CD14-positive monocyte (primary cell): ENCODE results near the gene CLBA1. TPM values are rescaled to one million over a fixed set of nuclear protein-coding genes. Genes with fewer than 3 reads are reported as not detected.

Experiments
- DNase-seq, 3 donors: peaks; one replicate each; pipeline ENCODE4 v3.0.0-alpha.2; 2011 to 2022
- H2AFZ ChIP-seq: 2 replicates; pipeline ENCODE4 v1.6.0; 2012; ENCODE audit warnings: mild to moderate bottlenecking, low read depth, low read length, inconsistent platforms; ENCODE audit not compliant: insufficient read depth, poor library complexity, severe bottlenecking
- H3K27ac ChIP-seq, 2 donors: 1 replicate in 1 of 2; 2 replicates in 1 of 2; pipeline ENCODE4 v1.5.1; 2012 to 2013; ENCODE audit warnings: low read length in 2 of 2, control low read depth in 1 of 2, inconsistent platforms in 1 of 2, low read depth in 1 of 2, mild to moderate bottlenecking in 1 of 2
- H3K27me3 ChIP-seq, 2 donors: one replicate each; pipeline versions ENCODE4 v1.6.0 to v1.6.1; 2011 to 2013; ENCODE audit warnings: low read length in 2 of 2; ENCODE audit not compliant: control insufficient read depth in 2 of 2, insufficient read depth in 2 of 2
- H3K36me3 ChIP-seq, 2 donors: replicated peaks in 1 of 2; 1 replicate in 1 of 2; 2 replicates in 1 of 2; pipeline versions ENCODE4 v1.5.1 to v1.6.1; 2012 to 2013; ENCODE audit warnings: low read length in 2 of 2, control low read depth in 1 of 2, inconsistent platforms in 1 of 2, mild to moderate bottlenecking in 1 of 2; ENCODE audit not compliant: insufficient read depth in 2 of 2, control insufficient read depth in 1 of 2
- H3K4me1 ChIP-seq, 2 donors: 1 replicate in 1 of 2; 2 replicates in 1 of 2; pipeline versions ENCODE4 v1.5.1 to v1.6.1; 2012 to 2013; ENCODE audit warnings: low read length in 2 of 2, control low read depth in 1 of 2, inconsistent platforms in 1 of 2, mild to moderate bottlenecking in 1 of 2, moderate library complexity in 1 of 2; ENCODE audit not compliant: insufficient read depth in 2 of 2, control insufficient read depth in 1 of 2
- H3K4me2 ChIP-seq: replicated peaks from 2 replicates; pipeline ENCODE3; 2012; ENCODE audit warnings: low read length, moderate library complexity, mild to moderate bottlenecking; ENCODE audit not compliant: poor library complexity, severe bottlenecking; ENCODE audit errors: extremely low read depth
- H3K4me3 ChIP-seq, 3 experiments: fragments of 200-600 bp in 1 of 3; sonication (generic) in 1 of 3; replicated peaks in 1 of 3; 1 replicate in 2 of 3; 2 replicates in 1 of 3; pipeline ENCODE4 v1.5.1; 2011 to 2013; ENCODE audit warnings: low read length in 3 of 3, mild to moderate bottlenecking in 3 of 3, control low read depth in 2 of 3, low read depth in 2 of 3, inconsistent platforms in 1 of 3, moderate library complexity in 1 of 3
- H3K79me2 ChIP-seq: 2 replicates; pipeline ENCODE4 v1.6.0; 2012; ENCODE audit warnings: mild to moderate bottlenecking, control low read depth, inconsistent platforms, low read length, moderate library complexity; ENCODE audit not compliant: insufficient read depth
- H3K9ac ChIP-seq: 2 replicates; pipeline ENCODE4 v1.6.0; 2017; ENCODE audit warnings: low read length, mild to moderate bottlenecking; ENCODE audit not compliant: insufficient read depth, poor library complexity, severe bottlenecking
- H3K9me3 ChIP-seq, 2 donors: replicated peaks in 1 of 2; 1 replicate in 1 of 2; 2 replicates in 1 of 2; pipeline versions ENCODE4 v1.5.1 to v1.6.1; 2012 to 2013; ENCODE audit warnings: low read length in 2 of 2, control low read depth in 1 of 2; ENCODE audit not compliant: control insufficient read depth in 1 of 2, insufficient read depth in 1 of 2
- H4K20me1 ChIP-seq: 2 replicates; pipeline ENCODE4 v1.6.0; 2012; ENCODE audit warnings: mild to moderate bottlenecking, low read length, control low read depth, moderate library complexity; ENCODE audit not compliant: insufficient read depth
- H3K27ac Mint-ChIP-seq, 7 donors: one replicate each; pipeline ENCODE4 v1.8.0; 2020; ENCODE audit warnings: mild to moderate bottlenecking in 7 of 7, mixed read lengths in 7 of 7, moderate library complexity in 6 of 7, inconsistent platforms in 2 of 7
- H3K27me3 Mint-ChIP-seq, 3 donors: one replicate each; pipeline ENCODE4 v1.8.0; 2021 to 2022; ENCODE audit warnings: low read depth in 3 of 3, mild to moderate bottlenecking in 3 of 3, mixed read lengths in 3 of 3, moderate library complexity in 3 of 3, inconsistent platforms in 1 of 3
- H3K36me3 Mint-ChIP-seq, 2 donors: one replicate each; pipeline ENCODE4 v1.8.0; 2020; ENCODE audit warnings: mixed read lengths in 2 of 2, inconsistent platforms in 1 of 2, mild to moderate bottlenecking in 1 of 2
- H3K4me1 Mint-ChIP-seq: one replicate; pipeline ENCODE4 v1.8.0; 2020; ENCODE audit warnings: mild to moderate bottlenecking, mixed read lengths
- H3K4me3 Mint-ChIP-seq, 2 donors: one replicate each; pipeline ENCODE4 v1.8.0; 2020; ENCODE audit warnings: mild to moderate bottlenecking in 2 of 2, mixed read lengths in 2 of 2, moderate library complexity in 1 of 2
- H3K9me3 Mint-ChIP-seq, 7 donors: one replicate each; pipeline ENCODE4 v1.8.0; 2020 to 2022; ENCODE audit warnings: mixed read lengths in 7 of 7, mild to moderate bottlenecking in 6 of 7, moderate library complexity in 6 of 7, inconsistent platforms in 2 of 7
- CTCF ChIP-seq: fragments of 200-600 bp; IDR thresholded peaks from one replicate; pipeline ENCODE4 v1.8.0; 2022; ENCODE audit warnings: antibody characterized with exemption, mild to moderate bottlenecking
- WGBS: methylation state at CpG from one replicate; pipeline ENCODE4 v1.1.5; 2013; ENCODE audit warnings: missing lambda C conversion rate; ENCODE audit not compliant: insufficient coverage; 5-methylcytosine and 5-hydroxymethylcytosine counted together
- intact Hi-C, 2 donors: fragments of 100-400 bp; cut with micrococcal nuclease; formaldehyde crosslinking; loops; one replicate each; pipeline versions ENCODE4 v1.15.0 to v1.15.1; 2023
- polyA plus RNA-seq, 3 donors: library from polyadenylated mRNA; depleted of rRNA in 1 of 3; unstranded in 2 of 3; stranded (reverse) in 1 of 3; fragments of 300-500 nt in 2 of 3; fragments of >200 nt in 1 of 3; fragmentation: Illumina TruSeq in 2 of 3; gene quantifications; 1 replicate in 2 of 3; 2 replicates in 1 of 3; pipeline ENCODE4 v1.2.3, GENCODE V29; 2012 to 2021

CLBA1 gene
- polyA plus RNA-seq, 3 donors, result 0.62 to 0.76 (median 0.63) TPM

- intact Hi-C loops, result no loop called here
- Histone ChIP-seq H3K9ac (no peak overlapping the region), H4K20me1 (no peaks in the 10 kb centered on the region), H3K27ac (no peak overlapping the region), H3K9me3 (no peaks in the 10 kb centered on the region), H2AFZ (no peak overlapping the region), H3K4me2 (no peak overlapping the region), H3K36me3 (no peaks in the 10 kb centered on the region), H3K27me3 (no peaks in the 10 kb centered on the region), H3K79me2 (no peaks in the 10 kb centered on the region), H3K4me1 (no peaks in the 10 kb centered on the region), H3K4me3 (no peak overlapping the region)
- peaks cover 0 to 2% (median 0%) of the 10 kb centered on the region in 7 donors for H3K9me3 Mint-ChIP-seq
- H3K36me3 Mint-ChIP-seq, result no peaks in the 10 kb centered on the region
- DNase-seq, result no peak
- no peak overlapping the region for H3K4me3 Mint-ChIP-seq
- peaks cover 10 to 12% (median 11%) of the 10 kb centered on the region in 3 donors for H3K27me3 Mint-ChIP-seq
- peaks cover 5% of the 10 kb centered on the region for H3K4me1 Mint-ChIP-seq
- no peak for TF ChIP-seq CTCF
- 96% methylated on average over 11 of the region's 14 CpGs for WGBS
- H3K27ac Mint-ChIP-seq, result no peak overlapping the region
These were observed 29.2 kb upstream of the CLBA1 start for GRCh38 chr14:104956290-104956890.

GRCh38 chr14:104957146-104958113 is 28.2 kb upstream of the CLBA1 start:
- Mint-ChIP-seq H3K27me3 (peaks cover 10 to 12% (median 11%) of the 10 kb centered on the region in 3 donors), H3K4me1 (peaks cover 5% of the 10 kb centered on the region), H3K36me3 (no peaks in the 10 kb centered on the region), H3K4me3 (no peak overlapping the region), H3K9me3 (peaks cover 0 to 2% (median 0%) of the 10 kb centered on the region in 7 donors), H3K27ac (peak overlapping the region in 1 of 7 donors; percentile 30)
- no peaks in the 10 kb centered on the region for H3K36me3 ChIP-seq
- WGBS, result 96% methylated on average over 19 of the region's 25 CpGs
- no peaks in the 10 kb centered on the region for H4K20me1 ChIP-seq
- H3K4me3 ChIP-seq, result no peak overlapping the region
- no peaks in the 10 kb centered on the region for H3K9me3 ChIP-seq
- no peak for DNase-seq
- H3K27ac ChIP-seq, result no peak overlapping the region
- no peaks in the 10 kb centered on the region for H3K4me1 ChIP-seq
- no peak overlapping the region for H2AFZ ChIP-seq
- no peaks in the 10 kb centered on the region for H3K79me2 ChIP-seq
- no peaks in the 10 kb centered on the region for H3K27me3 ChIP-seq
- H3K9ac ChIP-seq, result no peak overlapping the region
- no peak overlapping the region for H3K4me2 ChIP-seq
- TF ChIP-seq CTCF, result no peak
- intact Hi-C loops, result no loop called here
